Measurements from ENCODE around the gene TCF7L2. TPM values are rescaled to one million over a fixed set of nuclear protein-coding genes. Genes with fewer than 3 reads are reported as not detected.

The TCF7L2 gene
- total RNA-seq, 1 experiment from 2014 or later = 3.0 TPM

DNA sequence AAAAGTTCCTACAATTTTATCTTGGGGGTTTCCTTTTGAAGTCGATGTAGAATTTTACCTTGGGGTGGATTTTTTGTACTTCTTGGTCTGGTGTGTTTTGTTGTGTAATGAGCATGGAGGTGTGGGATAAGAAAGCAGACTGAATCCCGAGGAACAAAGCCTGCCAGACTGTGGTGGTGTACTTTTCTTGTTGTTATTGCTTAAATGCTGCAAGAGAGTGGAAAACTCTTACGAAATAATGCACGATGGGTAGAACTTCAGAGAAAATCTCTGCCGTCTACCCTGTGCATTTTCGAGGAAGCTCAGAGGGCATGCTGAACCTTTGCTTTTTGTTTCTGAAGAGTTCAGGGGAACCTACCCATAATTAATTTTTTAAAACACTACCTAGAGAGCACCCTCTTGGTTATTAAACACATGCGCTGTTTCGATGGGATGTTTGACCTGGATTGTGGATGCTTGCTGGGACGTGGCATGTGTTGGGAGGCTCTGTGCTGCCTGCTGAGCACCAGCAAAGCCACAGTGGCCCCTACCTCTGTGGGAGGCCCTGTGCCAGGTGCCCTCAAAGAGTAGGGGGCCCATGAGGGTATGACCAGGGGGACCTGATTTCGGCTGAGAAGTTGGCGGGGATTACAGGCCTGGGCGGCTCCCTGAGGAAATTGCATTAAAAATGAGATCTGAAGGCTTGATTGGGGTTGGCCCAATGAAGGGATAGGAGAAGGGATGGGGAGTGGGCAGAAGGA, 94.1 kb downstream of the TCF7L2 start:
- no peak for DNase-seq (ENCODE audit: low spot score)

DNA sequence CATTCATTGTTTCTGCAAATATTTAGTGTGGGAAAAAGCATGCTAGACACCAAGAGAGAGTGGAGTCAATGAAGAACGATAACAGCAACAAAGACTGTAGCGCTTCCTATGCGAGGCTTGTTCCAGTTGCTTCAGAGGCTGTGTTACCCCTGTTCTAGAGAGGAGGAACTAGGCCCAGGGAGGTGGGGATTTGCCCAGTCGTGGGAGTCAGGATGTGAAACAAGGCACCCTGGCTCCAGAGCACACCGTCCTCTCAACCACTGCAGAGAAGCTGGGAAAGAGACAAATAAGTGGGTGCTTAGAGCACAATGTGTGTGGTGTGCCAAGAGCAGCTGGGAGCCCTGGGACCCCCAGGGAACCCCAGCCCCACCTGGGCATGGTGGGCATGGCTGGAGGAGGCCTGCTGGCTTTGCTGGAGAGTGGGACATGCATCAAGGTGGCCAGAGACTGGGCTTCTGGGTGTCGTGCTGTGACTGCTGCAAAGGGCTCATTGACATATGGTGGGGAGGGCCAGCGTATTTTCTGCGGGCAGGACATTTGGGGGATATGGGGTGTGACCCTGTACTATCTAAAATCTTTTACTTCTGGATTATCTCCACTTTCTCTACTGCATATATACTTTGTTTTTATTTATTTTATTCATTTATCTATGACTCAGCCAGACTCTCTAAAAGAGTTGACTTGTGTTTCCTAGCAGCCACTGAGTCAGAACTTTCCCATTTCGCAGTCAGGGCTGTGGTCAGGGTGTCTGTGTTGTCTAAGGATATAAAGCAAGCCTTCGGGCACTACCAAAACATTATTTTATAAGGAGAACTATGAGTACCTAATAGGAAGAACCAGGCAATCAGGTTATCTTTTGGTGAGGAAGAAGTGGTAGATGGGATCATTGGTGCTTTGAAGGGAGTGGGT, 95.4 kb downstream of the TCF7L2 start:
- peak; percentile 78 for DNase-seq (ENCODE audit: low spot score)

DNA sequence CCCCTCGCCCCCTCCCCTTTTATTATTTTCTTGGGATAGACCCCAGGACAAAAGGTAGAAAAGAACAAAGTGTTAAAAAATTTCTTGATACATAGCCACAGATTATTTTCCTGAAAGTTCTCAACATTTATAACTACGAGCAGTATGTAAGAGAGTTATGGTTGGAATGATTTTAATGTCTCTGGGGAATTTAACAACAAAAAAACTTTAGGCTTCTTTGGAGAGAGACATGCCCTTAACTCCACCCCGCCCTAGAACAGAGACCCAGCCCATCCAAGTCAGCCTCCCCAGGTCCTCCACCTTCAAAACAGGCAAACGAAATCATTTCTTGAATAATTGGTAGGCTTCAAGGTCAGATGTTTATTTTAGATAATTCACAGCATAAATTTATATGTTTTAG, 97.1 kb downstream of the TCF7L2 start:
- no peak for DNase-seq (ENCODE audit: low spot score)

DNA sequence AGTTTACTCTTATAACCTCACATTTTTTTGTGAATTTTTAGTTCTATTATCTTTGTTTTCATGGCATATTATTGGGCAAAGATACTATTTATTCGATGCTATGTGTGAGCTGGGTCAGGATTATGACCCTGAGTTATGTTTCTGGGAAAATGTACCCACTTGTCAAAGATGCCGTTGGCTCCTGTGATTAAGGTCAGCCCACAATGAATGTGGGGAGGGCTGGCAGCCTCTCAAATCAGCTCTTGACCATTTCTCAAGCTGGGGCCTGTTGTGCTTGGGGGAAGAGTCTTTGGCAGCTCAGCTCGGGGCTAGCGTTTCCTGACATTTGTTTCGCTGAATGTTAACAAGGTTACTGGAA, 97.5 kb downstream of the TCF7L2 start:
- DNase-seq (ENCODE audit: low spot score) = no peak

DNA sequence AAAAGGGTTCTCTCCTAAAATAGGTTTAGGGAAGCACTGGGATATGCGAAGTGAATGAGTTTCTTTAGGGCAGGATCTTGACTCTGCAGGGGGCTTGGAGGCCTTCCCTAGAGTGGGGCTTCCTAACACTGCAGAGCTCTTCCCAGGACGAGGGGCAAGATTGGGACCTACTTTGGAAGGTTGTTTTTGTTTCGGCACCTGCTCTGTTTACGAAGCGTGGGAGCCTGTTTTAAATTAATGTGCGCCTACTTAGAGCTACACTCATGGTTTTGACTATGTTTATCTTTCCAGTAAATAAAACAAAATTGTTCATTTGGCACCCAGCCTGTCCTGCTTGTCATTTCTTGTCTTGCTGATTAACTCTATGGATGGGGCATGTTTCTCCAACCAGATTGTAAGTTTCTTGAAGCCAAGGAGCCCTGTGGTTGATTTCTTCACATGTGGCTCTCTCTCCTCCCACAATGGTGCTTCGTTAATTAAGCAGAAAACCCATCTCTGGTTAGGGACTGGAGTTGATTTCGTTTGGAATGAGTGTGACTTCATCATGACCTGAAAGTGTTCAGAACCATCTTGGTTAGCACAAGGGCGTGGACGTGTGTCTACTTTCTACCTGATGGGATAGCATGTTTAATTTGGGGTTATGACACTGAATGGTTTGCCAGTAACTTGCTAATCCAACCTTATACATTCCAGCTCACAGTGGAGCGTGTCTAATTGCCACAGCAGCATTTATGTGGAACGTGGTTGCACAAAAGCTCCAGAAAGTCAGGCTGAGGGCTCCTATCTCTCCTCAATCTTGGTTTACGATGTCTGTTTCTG, 98.1 kb downstream of the TCF7L2 start:
- DNase-seq (ENCODE audit: low spot score) = no peak

DNA sequence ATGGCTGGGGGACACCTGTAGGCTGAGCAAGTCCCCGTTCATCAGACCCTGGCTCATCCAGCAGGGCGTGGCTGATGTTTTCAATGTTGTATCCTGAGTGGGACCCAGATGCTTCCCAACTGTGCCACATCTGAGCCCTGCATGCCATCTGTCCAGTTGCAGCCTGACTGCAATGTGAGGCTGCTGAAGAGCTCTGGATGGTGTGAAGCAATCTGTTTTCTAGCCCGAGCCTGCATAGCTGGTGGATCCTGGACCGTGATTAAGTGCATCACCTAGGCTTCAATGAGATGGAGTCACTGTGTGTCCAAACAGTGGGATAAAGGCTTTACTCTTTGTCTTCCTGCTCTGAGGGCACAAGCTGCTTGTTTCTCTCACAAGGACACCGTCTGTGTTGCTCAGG, 99.8 kb downstream of the TCF7L2 start:
- no peak for DNase-seq (ENCODE audit: low spot score)

DNA sequence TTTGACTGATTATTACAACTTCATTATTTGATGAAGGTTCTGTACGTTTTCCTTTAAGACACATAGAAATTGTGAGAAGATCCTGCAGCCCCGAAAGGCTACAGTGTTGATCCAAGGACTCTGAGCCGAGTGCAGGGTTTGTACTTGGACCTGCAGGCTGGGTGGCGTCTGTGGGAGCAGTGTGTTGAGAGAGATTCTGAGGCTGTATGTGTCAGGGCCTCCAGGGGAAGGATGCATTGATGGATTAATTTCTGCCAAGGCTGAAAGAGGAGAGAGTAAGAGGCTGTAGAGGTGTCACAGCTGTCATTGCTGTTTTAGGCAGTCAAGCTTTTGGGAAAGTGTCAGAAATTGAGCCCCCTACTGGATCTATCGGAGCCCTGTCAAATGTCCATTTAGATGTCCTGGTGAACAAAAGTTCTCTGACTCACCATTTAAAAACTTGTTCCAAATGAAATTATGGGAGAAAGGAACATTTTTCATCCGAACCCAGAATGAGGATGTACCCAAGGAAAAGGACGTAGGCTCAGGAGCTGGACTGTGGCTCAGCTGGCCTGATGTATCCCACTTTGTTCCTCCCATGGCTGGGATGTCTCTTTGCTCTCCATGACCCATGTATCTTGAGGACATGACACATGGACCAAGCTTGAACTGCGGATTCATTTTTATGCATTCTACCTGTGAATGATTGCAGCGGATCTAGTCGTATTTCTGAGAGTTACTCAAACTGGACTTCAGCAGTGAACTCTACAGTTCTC, 102.2 kb downstream of the TCF7L2 start:
- DNase-seq (ENCODE audit: low spot score) = no peak

DNA sequence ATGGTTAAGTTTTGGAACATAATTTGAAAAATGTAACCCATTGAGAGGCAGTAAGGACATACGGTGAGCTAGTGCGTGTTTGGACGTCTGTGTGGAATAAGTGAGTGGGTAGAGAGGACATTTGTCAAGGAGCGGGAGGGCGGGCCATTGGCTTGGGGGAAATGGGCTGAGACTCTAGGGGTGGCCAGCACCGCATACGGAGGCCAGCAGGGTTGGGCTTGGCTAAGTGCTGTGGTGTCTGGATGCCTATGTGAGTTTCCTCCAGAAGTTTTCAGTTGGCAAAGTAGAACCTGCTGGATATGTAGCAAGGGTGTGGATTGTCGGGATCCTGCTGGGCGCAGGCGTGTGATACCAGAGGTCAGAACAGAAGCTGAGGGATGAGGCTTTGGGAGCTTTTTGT, 103.0 kb downstream of the TCF7L2 start:
- no peak for DNase-seq (ENCODE audit: low spot score)

DNA sequence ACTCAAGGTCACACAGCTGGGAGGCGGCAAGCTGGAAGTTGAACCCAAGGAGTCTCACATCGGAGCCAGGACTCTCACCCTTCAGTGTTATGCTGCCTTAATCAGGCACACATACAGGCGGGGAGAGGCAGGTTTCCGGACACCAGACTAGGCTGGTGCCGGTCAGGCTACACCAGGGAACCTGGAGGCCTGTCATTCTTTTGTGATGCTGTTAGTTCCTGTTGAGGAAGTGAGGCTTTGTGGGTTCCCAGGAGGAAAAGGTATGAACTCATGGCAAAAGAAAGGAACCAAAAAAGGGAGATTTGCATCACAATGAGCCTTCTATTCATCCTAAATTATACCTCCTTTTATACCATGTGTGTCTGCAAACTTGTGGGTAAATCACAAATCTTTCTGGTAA, 103.8 kb downstream of the TCF7L2 start:
- peak; percentile 61 for DNase-seq (ENCODE audit: low spot score)

DNA sequence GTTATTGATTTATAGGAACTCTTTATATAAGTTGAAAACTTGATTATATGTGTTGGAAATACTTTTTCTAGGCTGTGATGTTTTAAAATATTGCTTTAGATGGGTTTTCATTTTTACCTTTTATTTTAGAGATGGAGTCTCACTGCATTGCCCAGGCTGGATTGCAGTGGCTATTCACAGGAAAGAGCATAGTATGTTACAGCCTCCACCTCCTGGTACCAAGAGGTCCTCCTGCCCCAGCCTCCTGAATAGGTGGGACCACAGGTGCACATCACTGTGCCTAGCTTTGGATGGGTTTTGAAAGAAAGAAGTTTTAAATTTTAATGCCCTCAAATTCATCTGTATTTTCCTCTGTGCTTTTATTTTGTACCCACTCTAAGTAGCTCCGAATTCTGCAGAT, 105.4 kb downstream of the TCF7L2 start:
- no peak for DNase-seq (ENCODE audit: low spot score)

DNA sequence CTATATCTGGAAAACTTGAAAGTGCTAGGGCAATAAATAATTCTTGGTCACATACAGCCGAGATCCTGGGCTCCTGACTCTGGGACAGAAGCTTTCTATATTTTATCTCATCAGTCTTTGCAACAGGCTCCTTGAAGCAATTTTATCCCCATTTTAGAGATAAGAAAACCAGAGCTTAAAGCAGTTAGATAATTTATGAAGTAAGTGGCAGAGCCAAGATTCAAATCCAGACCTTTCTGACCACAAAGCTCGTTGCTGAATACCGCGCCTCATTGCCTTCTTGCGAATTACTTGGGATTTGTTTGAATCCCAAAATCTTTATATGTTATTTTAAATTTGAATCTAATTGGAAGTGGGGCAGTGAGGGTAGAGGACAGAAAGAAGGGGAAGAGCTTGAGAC, 106.0 kb downstream of the TCF7L2 start:
- peak; percentile 65 for DNase-seq (ENCODE audit: low spot score)

DNA sequence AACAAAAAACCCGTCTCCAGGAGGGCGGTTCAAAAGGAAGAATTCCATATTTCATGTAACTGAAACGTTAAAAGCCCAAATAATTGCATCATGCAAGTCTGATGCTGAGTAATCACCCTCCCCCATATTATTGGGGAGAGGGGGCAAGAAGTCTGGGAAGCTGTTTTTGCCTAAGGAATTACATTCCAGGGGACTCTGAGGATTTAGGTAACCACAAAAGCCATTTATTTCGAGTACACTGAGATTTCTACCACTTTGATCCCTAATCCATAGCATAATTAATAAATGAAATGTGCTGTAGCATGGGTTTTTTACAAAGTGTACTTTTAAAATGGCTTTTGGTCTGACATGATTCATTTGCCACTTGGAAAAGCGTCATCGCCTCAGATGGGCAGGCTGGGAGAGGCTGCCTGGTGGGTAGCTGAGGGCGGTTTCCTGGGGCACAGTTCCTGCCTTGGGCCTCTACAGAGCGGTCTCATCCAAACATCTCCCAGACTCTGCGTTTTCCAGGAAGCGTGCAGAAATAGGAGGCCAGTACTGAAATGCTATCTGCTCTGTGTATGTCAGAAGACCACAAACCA, 106.5 kb downstream of the TCF7L2 start:
- DNase-seq (ENCODE audit: low spot score) = peak; percentile 87

DNA sequence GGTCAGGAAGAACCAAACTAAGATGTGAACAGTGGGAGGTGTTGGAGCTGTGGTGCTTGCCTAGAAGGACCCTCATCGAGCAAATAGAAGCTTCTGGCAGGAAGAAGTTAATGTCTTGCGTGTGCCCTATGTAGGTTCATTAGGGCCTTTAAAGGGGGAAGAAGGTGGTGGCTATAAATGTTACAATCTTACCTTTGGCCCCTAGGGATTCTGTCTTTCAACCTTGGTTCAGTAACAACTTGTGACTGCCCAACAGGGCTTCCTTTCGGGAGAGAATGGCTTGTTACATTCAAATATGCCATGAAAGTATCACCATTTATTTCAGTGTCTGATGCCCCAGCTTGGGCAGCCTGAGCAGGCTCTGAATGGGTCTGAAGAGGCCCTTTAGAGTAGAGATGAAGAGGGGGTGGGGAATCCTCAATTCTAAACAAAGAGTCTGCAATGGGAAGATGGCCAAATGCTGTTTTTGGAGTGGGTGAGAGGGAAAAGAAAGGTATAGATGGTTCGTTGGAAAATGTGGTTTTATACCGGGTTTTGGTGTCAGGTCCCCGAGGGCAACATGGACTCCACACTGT, 108.0 kb downstream of the TCF7L2 start:
- DNase-seq (ENCODE audit: low spot score) = no peak

DNA sequence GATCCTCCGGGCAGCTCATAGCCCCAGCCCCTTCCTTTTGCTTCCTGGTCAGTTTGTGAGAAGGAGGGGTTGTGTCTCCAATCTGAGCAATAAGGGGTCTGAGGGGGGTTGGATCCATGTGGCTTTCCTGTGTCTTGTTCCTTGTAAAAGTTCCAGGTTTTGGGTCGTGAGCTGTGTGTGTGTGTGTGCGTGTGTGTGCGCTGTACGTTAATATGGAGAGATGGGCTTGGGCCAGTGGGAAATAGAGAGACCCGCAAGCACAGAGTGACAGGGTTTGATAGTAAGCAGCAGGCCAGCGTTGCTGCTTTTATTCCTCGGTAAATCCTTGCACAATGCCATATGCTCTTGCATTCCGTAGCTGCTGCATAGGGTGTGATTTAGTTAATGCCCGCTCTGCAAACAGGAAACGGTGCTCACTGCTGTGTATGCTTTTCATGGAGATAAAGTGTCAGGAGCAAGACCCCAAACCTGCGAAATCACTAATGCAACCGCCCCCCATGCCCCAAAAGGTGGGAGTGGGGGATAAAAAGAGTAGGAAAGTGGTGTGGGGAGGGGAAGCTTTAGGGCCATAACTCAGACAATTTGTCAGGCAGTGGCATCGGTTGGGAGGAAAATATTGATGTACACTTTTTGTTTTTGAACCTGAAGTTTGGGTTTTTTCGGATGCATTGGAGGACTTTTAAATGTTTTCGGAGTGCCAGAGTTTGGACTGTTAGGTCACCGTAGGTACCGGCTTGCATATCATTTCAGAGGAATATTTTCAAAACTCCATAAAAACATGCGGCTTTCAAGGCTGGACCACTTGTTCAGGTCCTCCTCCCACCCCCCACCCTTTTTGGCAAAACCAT, 108.7 kb downstream of the TCF7L2 start:
- DNase-seq (ENCODE audit: low spot score) = no peak

DNA sequence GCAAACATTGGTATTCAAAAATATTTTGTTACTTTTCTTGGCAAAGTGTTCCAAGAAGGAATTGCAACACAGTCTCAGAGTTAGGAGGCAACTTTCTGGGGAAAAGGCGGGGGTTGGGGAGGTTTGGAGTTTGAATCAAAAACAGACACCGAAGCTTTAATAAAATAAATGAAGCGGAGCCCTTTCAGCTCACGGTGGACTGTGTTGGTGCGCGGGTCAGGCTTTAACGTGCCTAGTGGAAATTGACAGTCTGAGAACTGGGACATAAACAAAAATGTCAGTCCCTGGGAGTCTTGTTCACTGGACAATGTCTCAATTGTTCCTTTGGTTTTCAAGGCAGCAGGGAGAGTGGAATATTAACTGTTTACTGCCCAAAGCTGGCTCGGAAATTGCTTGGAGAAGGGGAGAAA, 109.3 kb downstream of the TCF7L2 start:
- no peak for DNase-seq (ENCODE audit: low spot score)

DNA sequence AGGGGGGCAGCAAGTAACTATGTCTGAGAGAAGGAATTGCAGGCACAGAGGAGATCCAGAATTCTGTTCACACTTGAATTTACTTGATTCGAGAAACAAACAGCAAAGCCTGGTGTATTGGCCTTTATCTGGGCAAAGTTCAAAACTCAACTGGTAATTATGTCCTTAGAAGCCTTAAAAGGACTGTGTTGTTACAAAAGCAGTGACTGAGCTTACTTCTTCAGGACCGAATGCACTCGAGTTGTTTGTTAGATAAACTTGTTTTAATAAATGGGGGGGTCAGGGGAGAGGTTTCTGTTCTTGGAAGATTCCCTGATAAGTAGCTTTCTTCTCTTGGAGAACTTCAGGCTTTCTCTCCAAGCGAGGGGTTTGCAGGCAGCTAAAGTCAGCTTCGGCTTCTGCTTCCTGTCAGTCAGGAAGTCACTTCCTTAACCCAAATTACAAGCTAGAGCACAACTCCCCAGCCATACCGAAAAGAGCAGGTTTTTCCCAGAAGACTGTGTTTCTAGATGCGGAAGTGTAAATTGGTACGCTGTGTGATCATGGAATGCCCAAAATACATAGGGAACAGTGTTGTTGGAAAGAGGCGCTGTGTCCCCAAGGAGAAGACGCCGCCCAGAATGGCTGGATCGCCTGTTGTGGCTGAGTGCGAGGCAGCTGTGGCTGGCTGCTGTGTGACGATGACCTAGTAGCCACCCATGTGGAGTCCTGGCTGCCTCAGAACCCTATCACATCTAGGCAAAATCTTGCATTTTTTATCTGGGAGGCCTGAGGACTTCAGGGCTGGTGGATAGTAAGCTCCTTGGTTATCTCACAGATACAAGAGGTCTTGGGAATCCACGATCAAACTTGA, 110.4 kb downstream of the TCF7L2 start:
- DNase-seq (ENCODE audit: low spot score) = no peak

DNA sequence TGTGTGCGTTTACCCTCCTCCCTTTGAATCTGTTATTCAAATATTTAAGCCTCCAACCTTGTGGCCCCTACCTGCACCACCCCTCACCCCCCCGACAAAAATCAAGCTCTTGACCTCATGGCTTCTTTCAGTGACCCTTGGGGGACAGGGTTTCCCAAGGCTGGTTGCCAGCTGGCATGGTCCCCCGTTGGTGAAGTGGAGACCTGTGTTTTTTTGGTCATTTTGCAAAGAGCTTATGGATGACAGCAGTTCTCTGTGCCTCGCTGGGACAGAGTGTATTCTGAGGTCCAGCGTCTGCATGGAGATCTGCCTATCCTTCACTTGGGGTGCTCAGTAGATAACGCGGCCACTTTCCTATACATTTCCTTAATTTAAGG, 111.0 kb downstream of the TCF7L2 start:
- DNase-seq (ENCODE audit: low spot score) = no peak

DNA sequence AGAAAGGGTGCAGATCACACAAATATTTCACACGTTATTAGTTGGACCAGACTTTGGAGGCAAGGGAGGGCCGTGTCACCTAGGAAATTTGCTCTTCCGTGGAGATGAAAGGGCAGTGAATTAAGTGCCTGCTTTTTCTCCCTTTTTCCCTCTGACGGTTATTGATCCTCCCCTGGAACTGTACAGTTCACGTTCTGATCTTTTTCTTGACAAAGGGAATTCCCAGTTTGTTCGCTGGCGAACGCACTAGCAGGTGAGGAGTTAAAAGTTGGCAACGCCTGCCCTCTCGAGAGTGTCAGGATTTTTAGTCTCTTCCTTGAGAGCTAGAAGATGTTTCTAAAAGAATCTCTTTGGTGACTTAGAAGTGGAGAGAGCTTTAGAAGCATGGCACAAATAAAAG, 111.5 kb downstream of the TCF7L2 start:
- no peak for DNase-seq (ENCODE audit: low spot score)
